Ascending aorta (tissue), 2 donors: ENCODE results near the gene RUBCNL. TPM values are rescaled to one million over a fixed set of nuclear protein-coding genes. Genes with fewer than 3 reads are reported as not detected.
"Not testable (repeated sequence)": the region's sequence is repeated elsewhere in the genome, so short reads cannot be mapped to it uniquely, and the experiment has no call there.

Source experiments
- DNase-seq, 2 donors: peaks; one replicate each; pipeline ENCODE4 v3.0.0-alpha.2; 2019; ENCODE audit warnings: low spot score in 2 of 2
- H3K27ac ChIP-seq, 2 donors: fragments of 200-600 bp; sonication (generic); one replicate each; pipeline ENCODE4 v1.5.1; 2016 to 2017; ENCODE audit warnings: mild to moderate bottlenecking in 1 of 2
- H3K27me3 ChIP-seq: fragments of 200-600 bp; sonication (generic); one replicate; pipeline ENCODE4 v1.5.1; 2017
- H3K36me3 ChIP-seq, 2 donors: fragments of 200-600 bp; sonication (generic); one replicate each; pipeline ENCODE4 v1.5.1; 2016
- H3K4me1 ChIP-seq, 2 donors: fragments of 200-600 bp; sonication (generic); one replicate each; pipeline ENCODE4 v1.5.1; 2016 to 2017; ENCODE audit warnings: mild to moderate bottlenecking in 1 of 2
- H3K4me3 ChIP-seq, 2 donors: fragments of 200-600 bp; sonication (generic); one replicate each; pipeline ENCODE4 v1.5.1; 2016 to 2017; ENCODE audit warnings: mild to moderate bottlenecking in 1 of 2
- H3K9me3 ChIP-seq, 2 donors: fragments of 200-600 bp; sonication (generic); one replicate each; pipeline ENCODE4 v1.5.1; 2016
- intact Hi-C: fragments of 100-400 bp; cut with DNase I; formaldehyde crosslinking; loops from one replicate; pipeline ENCODE4 v1.15.1; 2023
- total RNA-seq: library from RNA; depleted of rRNA; stranded (reverse); fragments of >200 nt; gene quantifications from one replicate; pipeline ENCODE4 v1.1.0, GENCODE V29; 2016
- TF ChIP-seq, protein P1 (sequence below), 3 experiments: fragments of 200-600 bp in 2 of 3; fragments of 450-650 bp in 1 of 3; sonication (generic) in 2 of 3; IDR thresholded peaks; one replicate each; pipeline ENCODE4 v1.5.1; 2016 to 2019; ENCODE audit warnings: antibody characterized with exemption in 3 of 3, mild to moderate bottlenecking in 1 of 3, moderate library complexity in 1 of 3

The RUBCNL gene
- total RNA-seq, 1 donor from 2014 or later, result 2.4 TPM

DNA sequence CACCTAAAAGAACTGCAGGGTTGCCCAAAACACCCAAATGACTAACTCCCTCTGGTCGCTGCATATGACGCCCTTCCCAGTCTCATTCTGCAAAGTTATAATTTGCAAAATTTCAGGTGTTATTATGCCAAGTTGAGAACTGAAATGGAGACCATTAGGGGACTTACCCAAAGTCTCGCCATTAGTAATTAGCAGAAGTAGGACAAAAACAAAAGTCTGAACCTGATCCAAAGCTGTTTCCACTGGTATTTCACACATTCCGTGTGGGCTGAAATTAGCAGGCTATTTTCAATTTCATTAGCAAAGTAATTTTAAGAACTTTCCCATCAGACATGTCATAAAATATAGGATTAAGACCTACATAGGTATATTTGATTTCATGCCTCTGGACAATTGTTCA lies 6.8 kb downstream of the RUBCNL start:
- Histone ChIP-seq H3K27ac (no peak overlapping the region), H3K36me3 (no peaks in the 10 kb centered on the region), H3K9me3 (no peaks in the 10 kb centered on the region), H3K27me3 (no peaks in the 10 kb centered on the region), H3K4me1 (no peaks in the 10 kb centered on the region), H3K4me3 (no peak overlapping the region)
- intact Hi-C loops, result no loop called here
- TF ChIP-seq, protein P1, sequence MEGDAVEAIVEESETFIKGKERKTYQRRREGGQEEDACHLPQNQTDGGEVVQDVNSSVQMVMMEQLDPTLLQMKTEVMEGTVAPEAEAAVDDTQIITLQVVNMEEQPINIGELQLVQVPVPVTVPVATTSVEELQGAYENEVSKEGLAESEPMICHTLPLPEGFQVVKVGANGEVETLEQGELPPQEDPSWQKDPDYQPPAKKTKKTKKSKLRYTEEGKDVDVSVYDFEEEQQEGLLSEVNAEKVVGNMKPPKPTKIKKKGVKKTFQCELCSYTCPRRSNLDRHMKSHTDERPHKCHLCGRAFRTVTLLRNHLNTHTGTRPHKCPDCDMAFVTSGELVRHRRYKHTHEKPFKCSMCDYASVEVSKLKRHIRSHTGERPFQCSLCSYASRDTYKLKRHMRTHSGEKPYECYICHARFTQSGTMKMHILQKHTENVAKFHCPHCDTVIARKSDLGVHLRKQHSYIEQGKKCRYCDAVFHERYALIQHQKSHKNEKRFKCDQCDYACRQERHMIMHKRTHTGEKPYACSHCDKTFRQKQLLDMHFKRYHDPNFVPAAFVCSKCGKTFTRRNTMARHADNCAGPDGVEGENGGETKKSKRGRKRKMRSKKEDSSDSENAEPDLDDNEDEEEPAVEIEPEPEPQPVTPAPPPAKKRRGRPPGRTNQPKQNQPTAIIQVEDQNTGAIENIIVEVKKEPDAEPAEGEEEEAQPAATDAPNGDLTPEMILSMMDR (IDR thresholded peaks at IDR 0.05), result no peak
- no peak for DNase-seq

DNA sequence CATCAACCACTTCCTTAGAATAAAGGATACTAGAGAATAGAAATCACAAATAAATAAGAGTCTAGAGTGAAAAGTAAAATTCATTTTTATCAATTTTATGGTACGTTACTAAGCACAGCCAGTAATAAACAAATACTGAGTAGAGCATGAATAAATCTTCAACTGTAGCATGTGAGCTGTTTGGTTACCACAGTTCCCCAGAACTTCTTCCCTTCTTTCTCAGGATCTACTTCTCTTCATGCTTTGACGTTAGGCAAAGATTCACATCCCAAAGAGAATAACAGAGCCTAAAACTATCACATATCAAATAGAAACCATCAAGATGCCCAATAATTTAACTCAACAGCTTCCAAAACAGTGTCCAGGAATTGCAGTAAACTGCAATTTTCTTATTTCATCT lies 7.4 kb downstream of the RUBCNL start:
- TF ChIP-seq, protein P1 (IDR thresholded peaks at IDR 0.05), result no peak
- intact Hi-C loops, result no loop called here
- Histone ChIP-seq H3K27me3 (no peaks in the 10 kb centered on the region), H3K4me1 (no peaks in the 10 kb centered on the region), H3K9me3 (no peaks in the 10 kb centered on the region), H3K36me3 (no peaks in the 10 kb centered on the region), H3K27ac (no peak overlapping the region), H3K4me3 (no peak overlapping the region)
- DNase-seq, result no peak

DNA sequence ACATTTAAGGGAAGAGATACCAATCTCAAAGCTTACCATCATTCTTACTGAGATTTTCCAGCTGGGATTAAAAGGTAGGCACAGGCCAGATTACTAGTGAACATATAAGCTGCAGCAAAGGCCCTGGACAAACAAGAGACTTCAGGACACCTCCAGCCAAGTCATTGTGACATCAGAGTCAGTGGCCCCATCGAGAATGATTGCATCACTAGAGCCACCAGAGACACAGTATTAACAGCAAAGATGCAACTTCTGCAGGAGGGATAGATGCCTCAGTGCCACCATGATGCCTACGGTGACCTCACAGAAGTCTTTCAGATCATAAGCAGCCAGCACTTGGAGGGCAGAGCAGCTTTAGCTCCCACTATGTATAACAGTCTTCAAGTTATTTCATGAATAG lies 8.6 kb downstream of the RUBCNL start:
- Histone ChIP-seq H3K27ac (no peak overlapping the region), H3K4me1 (no peaks in the 10 kb centered on the region), H3K9me3 (no peaks in the 10 kb centered on the region), H3K4me3 (no peak overlapping the region), H3K27me3 (no peaks in the 10 kb centered on the region), H3K36me3 (no peaks in the 10 kb centered on the region)
- TF ChIP-seq, protein P1 (IDR thresholded peaks at IDR 0.05), result no peak
- DNase-seq, result no peak
- intact Hi-C loops, result no loop called here

DNA sequence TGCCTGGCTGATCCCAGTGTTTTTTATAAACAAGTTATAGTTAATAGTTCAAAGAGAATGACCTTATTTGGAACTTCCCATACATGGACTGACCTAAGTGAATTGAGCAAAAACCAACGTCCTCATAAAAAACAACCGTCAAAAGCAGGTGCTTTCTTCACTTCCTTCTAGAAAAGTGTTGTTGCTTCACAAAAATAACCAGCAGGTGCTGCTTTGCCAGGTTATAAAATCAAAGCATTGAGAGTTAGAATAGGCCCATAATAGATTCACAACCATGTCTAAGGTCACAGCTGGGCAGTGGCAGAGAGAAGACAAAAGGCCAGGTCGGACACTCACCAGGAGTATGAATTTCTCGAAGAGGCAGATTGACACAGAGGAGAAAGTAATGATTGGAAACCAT lies 9.5 kb downstream of the RUBCNL start:
- TF ChIP-seq, protein P1 (IDR thresholded peaks at IDR 0.05), result no peak
- no peaks in the 10 kb centered on the region for H3K4me1 ChIP-seq
- H3K27me3 ChIP-seq, result no peaks in the 10 kb centered on the region
- H3K9me3 ChIP-seq, result no peaks in the 10 kb centered on the region
- no peak overlapping the region for H3K27ac ChIP-seq
- no peak overlapping the region for H3K4me3 ChIP-seq
- no peaks in the 10 kb centered on the region for H3K36me3 ChIP-seq
- intact Hi-C loops, result no loop called here
- DNase-seq, result no peak

DNA sequence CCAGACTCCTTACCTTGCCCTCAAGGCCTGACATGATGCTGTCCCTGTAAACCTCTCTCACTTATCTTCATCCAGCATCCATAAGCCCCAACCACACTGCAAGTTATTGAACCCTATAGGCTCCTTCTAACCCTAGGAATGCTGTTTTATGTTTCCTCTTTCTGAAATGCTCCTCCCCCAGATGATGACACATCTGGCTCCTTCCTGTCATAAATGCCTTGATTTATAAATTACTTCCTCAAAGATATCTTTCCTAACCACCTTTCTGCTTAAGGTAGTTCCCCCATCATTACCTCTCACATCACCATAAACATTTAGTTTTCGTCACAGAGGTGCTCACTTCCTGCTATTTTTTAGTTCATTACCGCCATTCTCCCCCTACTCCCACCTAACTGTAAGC lies 12.3 kb downstream of the RUBCNL start:
- H3K4me1 ChIP-seq, result peaks cover 0 to 3% of the 10 kb centered on the region in 2 donors
- no peaks in the 10 kb centered on the region for H3K27me3 ChIP-seq
- H3K27ac ChIP-seq, result no peak overlapping the region
- TF ChIP-seq, protein P1 (IDR thresholded peaks at IDR 0.05), result no peak
- no peaks in the 10 kb centered on the region for H3K36me3 ChIP-seq
- H3K4me3 ChIP-seq, result no peak overlapping the region
- H3K9me3 ChIP-seq, result no peaks in the 10 kb centered on the region
- intact Hi-C loops, result no loop called here
- DNase-seq, result no peak

DNA sequence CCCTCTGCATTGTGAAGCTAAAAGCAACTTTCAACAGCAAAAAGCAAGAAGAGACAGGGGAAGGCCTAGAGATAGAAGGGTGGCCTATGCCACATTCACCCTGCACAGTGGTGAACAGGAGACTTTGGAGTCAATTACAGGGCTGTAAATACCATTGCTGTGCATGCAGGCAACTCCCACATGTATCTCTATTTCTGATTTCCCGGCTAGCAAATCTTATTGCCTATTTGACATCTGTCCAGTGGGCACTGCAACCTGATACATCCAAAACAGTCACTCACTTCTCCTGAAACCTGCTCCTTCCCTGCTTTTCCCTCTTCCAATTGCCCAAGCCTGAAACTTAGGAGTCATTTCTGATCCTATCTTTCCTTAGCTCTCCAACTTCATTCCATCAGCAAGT lies 13.4 kb downstream of the RUBCNL start:
- peaks cover 0 to 6% of the 10 kb centered on the region in 2 donors for H3K4me1 ChIP-seq

DNA sequence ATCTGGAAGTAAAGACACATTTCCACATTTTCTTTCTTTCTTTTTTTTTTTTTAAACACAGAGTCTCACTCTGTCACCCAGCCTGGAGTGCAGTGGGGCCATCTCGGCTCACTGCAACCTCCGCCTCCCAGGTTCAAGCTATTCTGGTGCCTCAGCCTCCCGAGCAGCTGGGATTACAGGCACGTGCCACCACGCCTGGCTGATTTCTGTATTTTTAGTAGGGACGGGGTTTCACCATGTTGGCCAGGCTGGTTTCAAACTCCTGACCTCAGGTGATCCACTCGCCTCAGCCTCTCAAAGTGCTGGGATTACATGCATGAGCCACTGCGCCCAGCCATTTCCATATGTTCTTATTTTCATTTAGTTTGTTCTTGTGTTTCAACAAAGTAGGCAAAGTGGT lies 14.1 kb downstream of the RUBCNL start:
- intact Hi-C loops, H3K4me1 ChIP-seq, H3K36me3 ChIP-seq, H3K4me3 ChIP-seq, DNase-seq, H3K9me3 ChIP-seq, H3K27ac ChIP-seq, H3K27me3 ChIP-seq: not testable (repeated sequence)

More for the DNA sequence above, 13.4 kb downstream of the RUBCNL start:
- Histone ChIP-seq H3K36me3 (no peaks in the 10 kb centered on the region), H3K9me3 (no peaks in the 10 kb centered on the region), H3K27me3 (no peaks in the 10 kb centered on the region), H3K27ac (no peak overlapping the region), H3K4me3 (no peak overlapping the region)
- no peak for DNase-seq
- TF ChIP-seq, protein P1 (IDR thresholded peaks at IDR 0.05), result no peak
- intact Hi-C loops, result no loop called here
